Activated CD8-positive, alpha-beta memory T cell treated with anti-CD3 and anti-CD28 coated beads, Interleukin-2, amount 10 ng/mL, durations not matched to agents 7 days and 5 days (primary cell): Measurements from ENCODE around the gene SHISA9. TPM values are rescaled to one million over a fixed set of nuclear protein-coding genes. Genes with fewer than 3 reads are reported as not detected.

Experiments used
- ATAC-seq: fragments of 150-1000 bp; cut with Tn5 transposase; one replicate; pipeline ENCODE4 v1.10.0; 2021; ENCODE audit warnings: moderate library complexity
- CTCF ChIA-PET: fragments of 350-600 bp; sonication (Branson Sonifier 250); formaldehyde crosslinking; loops from one replicate; lab custom pipeline; 2021; ENCODE audit warnings: antibody characterized with exemption; lab: Charles Lee
- DNase-seq: peaks from one replicate; pipeline ENCODE4 v3.0.0-alpha.2; 2020
- H3K27ac Mint-ChIP-seq: one replicate; pipeline ENCODE4 v1.8.0; 2021; ENCODE audit warnings: mild to moderate bottlenecking, mixed read lengths
- H3K27me3 Mint-ChIP-seq: one replicate; pipeline ENCODE4 v1.8.0; 2021; ENCODE audit warnings: mixed read lengths
- H3K36me3 Mint-ChIP-seq: one replicate; pipeline ENCODE4 v1.8.0; 2021; ENCODE audit warnings: mild to moderate bottlenecking, mixed read lengths
- H3K4me1 Mint-ChIP-seq: one replicate; pipeline ENCODE4 v1.8.0; 2021; ENCODE audit warnings: mixed read lengths
- H3K4me3 Mint-ChIP-seq: one replicate; pipeline ENCODE4 v1.8.0; 2021; ENCODE audit warnings: mild to moderate bottlenecking, moderate library complexity, mixed read lengths
- H3K9me3 Mint-ChIP-seq: one replicate; pipeline ENCODE4 v1.8.0; 2022; ENCODE audit warnings: low read depth, mixed read lengths
- total RNA-seq, 2 experiments: library from RNA; stranded (reverse); gene quantifications; one replicate each; pipeline ENCODE4 v1.2.3, GENCODE V29; 2021

Gene SHISA9
- total RNA-seq, 2 experiments from 2014 or later: 0.21 TPM; not detected in 1

DNA sequence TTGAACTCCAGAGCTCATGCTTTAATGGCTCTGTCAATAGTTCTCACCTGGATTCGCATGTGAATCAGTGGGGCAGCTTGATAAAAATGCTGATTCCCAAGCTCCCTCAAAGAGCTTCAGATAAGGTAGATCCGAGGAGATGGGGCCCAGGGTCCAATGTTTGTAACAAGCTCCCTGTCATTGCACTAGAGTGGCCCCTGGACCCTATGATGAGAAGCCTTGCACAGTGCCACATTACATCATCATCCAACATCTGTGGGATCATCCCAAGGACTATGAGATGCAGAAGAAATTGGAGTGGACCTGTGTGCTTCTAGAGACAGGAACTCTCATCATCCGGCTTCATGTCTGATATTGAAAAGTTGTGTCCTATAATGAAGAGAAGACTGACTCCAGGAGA lies 340.8 kb downstream of the SHISA9 start:
- CTCF ChIA-PET: no interaction called here
- no peaks in the 10 kb centered on the region for H3K27me3 Mint-ChIP-seq
- H3K4me1 Mint-ChIP-seq: no peaks in the 10 kb centered on the region
- no peak overlapping the region for H3K4me3 Mint-ChIP-seq
- H3K27ac Mint-ChIP-seq: no peak overlapping the region
- H3K9me3 Mint-ChIP-seq: peaks cover 5% of the 10 kb centered on the region
- H3K36me3 Mint-ChIP-seq: no peaks in the 10 kb centered on the region
- DNase-seq (no peak), ATAC-seq (no peak)

DNA sequence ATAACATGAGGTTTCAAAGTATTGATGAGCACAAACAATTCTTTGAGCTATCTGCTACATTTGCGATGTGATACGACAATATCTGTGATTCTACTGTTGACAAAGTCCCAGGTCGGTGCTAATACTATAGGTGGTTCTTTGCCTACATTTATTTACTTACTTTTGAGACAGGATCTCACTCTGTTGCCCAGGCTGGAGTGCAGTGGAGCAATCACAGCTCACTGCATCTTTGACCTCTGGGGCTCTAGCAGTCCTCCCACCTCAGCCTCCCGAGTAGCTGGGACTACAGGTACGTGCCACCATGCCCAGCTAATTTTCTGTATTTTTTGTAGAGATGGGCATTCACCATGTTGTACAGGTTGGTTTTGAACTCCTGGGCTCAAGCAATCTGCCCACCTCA lies 343.4 kb downstream of the SHISA9 start:
- no peak for ATAC-seq
- Mint-ChIP-seq H3K9me3 (peaks cover 5% of the 10 kb centered on the region), H3K4me1 (no peaks in the 10 kb centered on the region), H3K27ac (no peak overlapping the region), H3K4me3 (no peak overlapping the region), H3K27me3 (no peaks in the 10 kb centered on the region), H3K36me3 (no peaks in the 10 kb centered on the region)
- no peak for DNase-seq
- CTCF ChIA-PET: no interaction called here

DNA sequence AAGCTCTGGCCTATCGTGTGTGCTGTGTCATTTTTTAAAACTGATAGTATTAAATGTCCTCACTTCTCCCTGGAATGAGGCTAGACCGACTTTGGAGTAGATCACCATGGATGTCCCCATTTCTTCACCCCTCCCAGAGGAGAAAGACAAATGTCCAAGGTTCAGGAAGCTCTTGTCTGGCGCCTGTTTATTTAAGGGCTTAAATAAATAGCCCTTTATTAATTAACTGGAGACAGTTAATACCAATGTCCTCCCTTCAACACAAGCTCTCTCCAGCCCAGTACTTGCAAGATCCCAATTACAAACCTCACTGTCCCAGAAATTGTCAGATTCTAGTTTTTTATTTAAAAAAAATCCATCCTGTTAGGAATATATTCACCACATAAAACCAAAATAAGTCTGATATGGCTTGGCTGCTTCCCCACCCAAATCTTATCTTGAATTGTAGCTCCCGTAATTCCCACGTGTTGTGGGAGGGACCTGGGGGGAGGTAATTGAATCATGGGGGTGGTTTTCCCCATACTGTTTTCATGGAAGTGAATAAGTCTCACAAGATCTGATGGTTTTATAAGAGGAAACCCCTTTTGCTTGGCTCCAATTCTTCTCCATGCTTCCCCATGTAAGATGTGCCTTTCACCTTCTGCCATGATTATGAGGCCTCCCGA lies 344.4 kb downstream of the SHISA9 start:
- CTCF ChIA-PET: no interaction called here
- Mint-ChIP-seq H3K9me3 (peaks cover 2% of the 10 kb centered on the region), H3K4me3 (no peak overlapping the region), H3K27ac (no peak overlapping the region), H3K27me3 (no peaks in the 10 kb centered on the region), H3K4me1 (no peaks in the 10 kb centered on the region), H3K36me3 (no peaks in the 10 kb centered on the region)
- ATAC-seq: no peak
- no peak for DNase-seq

DNA sequence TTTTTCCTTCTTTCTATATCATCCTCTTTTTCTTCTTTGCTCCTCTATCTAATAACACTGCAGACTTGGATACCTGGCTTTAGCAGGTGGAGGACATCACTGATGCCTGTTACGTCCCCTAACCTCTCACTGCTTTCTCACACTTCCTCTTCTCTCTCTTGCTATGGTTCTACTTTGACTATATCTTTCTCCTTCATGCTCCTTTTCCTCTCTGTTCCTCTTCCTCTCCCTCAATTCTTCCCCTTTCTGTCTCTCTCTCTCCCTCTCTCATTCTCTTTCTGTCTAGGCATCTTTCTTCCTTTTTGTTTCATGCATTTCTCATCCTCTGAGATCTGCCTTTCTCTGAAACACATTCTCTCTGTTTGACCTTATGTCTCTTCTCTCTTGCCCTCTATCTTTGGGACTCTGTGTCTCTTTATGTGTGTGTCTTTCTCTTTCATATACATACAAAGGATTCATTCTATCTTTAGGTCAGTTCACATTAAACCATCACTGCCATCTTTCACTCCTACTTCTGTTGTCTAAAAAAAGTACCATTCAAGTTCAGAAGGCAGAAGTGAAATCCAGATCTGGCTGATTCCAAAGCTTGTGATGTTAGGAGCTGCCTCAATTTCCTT lies 353.7 kb downstream of the SHISA9 start:
- Mint-ChIP-seq H3K9me3 (peaks cover 7% of the 10 kb centered on the region), H3K27me3 (no peaks in the 10 kb centered on the region), H3K4me1 (no peaks in the 10 kb centered on the region), H3K27ac (no peak overlapping the region), H3K4me3 (no peak overlapping the region), H3K36me3 (no peaks in the 10 kb centered on the region)
- ATAC-seq (no peak), DNase-seq (no peak)
- CTCF ChIA-PET: no interaction called here

DNA sequence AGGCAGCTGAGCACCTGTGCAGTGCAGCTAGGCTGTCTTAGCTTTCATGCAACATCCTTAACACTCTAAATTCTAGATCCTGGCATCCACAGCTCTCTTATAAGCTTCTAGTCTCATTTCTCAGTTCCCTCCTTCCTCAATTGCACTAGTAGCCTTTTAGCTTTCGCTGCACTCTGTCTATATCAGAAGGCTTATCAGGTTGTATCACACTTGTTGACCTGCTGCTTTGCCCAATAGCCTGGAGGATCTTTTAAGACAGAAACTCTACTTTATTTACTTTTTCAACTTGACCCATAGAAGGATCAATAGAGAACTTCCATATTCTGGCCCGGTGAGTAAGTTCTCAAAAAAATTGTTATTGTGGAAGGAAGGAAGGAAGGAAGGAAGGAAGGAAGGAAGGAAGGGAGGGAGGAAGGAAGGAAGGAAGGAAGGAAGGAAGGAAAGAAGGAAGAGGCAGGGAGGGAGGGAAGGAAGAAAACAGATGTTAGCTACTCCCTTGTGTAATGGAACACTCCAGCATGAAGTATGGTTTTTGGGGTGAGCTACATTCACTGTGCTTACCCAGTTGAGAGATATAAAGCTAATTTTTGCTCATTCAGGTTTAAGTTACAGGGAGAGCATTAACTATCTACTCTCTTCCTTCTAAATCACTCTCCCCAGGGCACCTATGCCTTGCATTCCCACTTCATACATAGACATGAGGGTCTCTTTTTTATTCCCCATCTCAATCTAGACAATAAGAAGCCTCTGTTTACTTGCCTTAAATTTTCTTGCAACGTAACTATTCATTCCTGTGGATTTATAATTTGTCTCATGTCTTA lies 361.1 kb downstream of the SHISA9 start:
- Mint-ChIP-seq H3K36me3 (no peaks in the 10 kb centered on the region), H3K4me1 (no peaks in the 10 kb centered on the region), H3K4me3 (no peak overlapping the region), H3K27me3 (no peaks in the 10 kb centered on the region), H3K9me3 (peaks cover 6% of the 10 kb centered on the region), H3K27ac (no peak overlapping the region)
- DNase-seq (no peak), ATAC-seq (no peak)
- CTCF ChIA-PET: no interaction called here

DNA sequence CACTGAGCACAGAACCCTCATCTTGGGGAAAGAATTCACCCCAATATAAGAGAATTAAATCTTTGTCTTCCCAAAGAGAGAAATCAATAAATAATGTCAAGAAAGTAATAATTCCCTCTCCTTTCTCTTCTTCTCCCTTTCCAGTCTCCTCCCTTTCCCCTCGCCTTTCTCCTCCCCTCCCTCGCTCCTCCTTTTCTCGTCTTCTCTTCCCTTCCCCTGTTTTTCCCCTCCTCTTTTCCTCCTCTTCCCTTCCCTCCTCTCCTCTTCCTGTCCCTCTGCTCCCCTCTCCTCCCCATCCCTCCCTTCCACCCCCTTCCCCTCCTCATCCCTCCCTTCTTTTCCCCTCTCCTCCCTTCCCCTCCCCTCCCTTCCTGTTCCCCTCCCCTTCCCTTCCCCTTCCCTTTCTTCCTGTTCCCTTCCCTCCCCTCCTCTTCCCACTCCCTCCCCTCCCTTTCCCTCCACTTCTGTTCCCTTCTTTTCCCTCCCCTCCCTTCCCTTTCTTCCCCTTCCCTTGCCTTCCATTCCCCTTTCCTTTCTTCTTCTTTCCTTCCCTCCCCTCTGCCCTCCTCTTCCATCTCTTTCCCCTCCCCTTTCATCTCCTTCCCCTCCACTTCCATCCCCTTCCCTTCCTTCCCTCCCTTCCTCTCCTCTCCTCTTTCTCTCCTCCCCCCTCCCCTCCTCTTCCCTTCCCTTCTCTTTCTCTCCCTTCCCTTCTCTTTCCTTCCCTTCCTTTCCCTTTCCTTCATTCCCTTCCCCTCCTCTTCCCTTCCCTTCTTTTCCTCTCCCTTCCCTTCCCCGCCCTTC lies 363.6 kb downstream of the SHISA9 start:
- Mint-ChIP-seq H3K27ac (no peak overlapping the region), H3K9me3 (peaks cover 6% of the 10 kb centered on the region), H3K27me3 (no peaks in the 10 kb centered on the region), H3K4me1 (no peaks in the 10 kb centered on the region), H3K36me3 (no peaks in the 10 kb centered on the region), H3K4me3 (no peak overlapping the region)
- DNase-seq (no peak), ATAC-seq (no peak)
- CTCF ChIA-PET: no interaction called here

DNA sequence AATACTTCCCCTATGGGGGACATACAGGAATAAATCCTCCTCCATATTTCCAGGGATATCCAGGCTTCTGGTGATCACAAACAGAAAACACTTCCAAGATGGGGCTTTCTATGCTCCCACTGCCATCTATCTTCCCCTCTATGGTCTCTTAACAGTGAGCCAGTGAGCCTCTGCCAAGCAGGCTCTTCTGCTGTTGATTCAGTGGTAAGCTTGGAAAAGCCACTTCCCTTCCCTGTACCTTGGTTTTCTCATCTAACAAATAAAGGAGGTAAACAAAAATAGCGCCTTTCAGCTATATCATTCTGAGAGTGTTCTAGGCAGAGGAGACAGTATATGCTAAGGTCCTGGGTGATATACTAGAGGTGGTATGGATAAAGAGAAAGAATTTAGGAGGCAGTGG lies 368.0 kb downstream of the SHISA9 start:
- Mint-ChIP-seq H3K27me3 (no peaks in the 10 kb centered on the region), H3K4me3 (no peak overlapping the region), H3K9me3 (peaks cover 5% of the 10 kb centered on the region), H3K27ac (no peak overlapping the region), H3K4me1 (no peaks in the 10 kb centered on the region), H3K36me3 (no peaks in the 10 kb centered on the region)
- DNase-seq (no peak), ATAC-seq (no peak)
- CTCF ChIA-PET: no interaction called here

DNA sequence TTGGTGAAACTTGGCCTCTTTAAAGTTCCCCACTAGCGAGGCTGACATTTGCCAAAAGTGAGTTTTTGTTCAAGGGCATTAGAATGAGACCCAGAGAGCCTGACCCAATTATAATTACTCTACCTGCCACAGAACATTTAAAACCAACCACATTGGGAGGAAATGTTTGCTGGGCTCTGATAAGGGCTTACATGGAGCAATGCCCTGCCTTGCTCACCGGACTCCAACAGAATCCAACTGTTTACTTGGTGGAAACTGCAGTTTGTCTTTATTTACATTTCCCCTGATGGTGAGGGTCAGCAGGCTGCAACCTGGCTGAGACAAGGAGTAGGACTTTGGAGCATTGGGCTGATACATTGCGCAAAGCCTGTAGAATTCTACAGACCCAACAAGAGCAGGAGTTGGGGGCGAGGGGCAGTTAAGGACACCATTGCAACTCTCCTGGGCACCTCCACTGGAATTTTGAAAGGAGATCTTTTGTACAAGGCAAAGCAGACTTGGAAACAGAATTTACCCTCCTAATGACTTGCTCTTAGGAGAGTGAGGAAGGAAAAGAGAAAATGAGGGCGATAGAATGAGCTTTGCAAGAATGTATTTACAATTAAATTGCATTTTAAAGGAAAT lies 368.6 kb downstream of the SHISA9 start:
- CTCF ChIA-PET: no interaction called here
- H3K36me3 Mint-ChIP-seq: no peaks in the 10 kb centered on the region
- ATAC-seq: no peak
- H3K9me3 Mint-ChIP-seq: peaks cover 5% of the 10 kb centered on the region
- H3K4me3 Mint-ChIP-seq: no peak overlapping the region
- DNase-seq: no peak
- no peaks in the 10 kb centered on the region for H3K4me1 Mint-ChIP-seq
- H3K27me3 Mint-ChIP-seq: no peaks in the 10 kb centered on the region
- no peak overlapping the region for H3K27ac Mint-ChIP-seq

DNA sequence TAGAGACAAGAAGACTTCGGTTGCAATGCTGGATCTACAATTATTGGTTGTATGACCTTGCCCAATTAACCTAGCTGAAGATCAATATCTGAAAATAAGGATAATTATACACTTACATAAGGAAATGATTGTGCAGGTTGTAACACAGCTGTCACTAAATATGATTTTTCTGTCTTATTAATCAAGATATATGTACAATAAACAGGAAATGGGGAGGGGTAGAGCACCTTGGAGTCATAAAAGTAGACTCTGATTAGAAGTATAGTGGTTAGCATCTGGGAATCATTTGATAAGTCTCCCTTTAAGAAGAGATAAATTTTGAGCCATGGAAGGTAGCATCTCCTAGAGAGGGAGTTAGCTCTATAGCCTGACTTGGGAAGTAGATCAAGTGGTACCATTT lies 369.2 kb downstream of the SHISA9 start:
- no peak overlapping the region for H3K4me3 Mint-ChIP-seq
- no peaks in the 10 kb centered on the region for H3K4me1 Mint-ChIP-seq
- no peak for ATAC-seq
- peaks cover 5% of the 10 kb centered on the region for H3K9me3 Mint-ChIP-seq
- CTCF ChIA-PET: no interaction called here
- DNase-seq: no peak
- no peaks in the 10 kb centered on the region for H3K36me3 Mint-ChIP-seq
- H3K27me3 Mint-ChIP-seq: no peaks in the 10 kb centered on the region
- no peak overlapping the region for H3K27ac Mint-ChIP-seq

DNA sequence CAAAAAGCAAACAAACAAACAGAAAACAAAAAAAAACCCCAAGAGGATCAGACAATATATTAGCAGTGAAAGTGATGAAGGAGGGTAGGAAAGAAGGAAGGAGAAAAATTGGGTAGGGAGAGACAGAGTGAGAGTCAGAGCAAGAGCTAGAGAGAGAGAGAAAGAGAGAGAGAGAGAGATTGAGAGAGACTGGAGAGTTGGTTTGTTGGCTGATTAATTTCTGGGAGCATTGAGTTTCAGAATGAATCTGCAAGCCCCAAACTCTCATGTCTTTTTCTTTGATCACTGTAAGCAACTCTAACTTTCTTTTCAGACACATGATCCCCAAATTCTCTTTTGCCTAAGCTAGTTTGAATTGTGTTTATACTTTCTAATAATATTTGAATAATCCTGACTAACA lies 388.1 kb downstream of the SHISA9 start:
- Mint-ChIP-seq H3K4me1 (no peaks in the 10 kb centered on the region), H3K27me3 (no peaks in the 10 kb centered on the region), H3K9me3 (peaks cover 3% of the 10 kb centered on the region), H3K4me3 (no peak overlapping the region), H3K27ac (no peak overlapping the region), H3K36me3 (no peaks in the 10 kb centered on the region)
- no peak for DNase-seq
- CTCF ChIA-PET: no interaction called here
- no peak for ATAC-seq

Other genes with a start within 250 kb of the SHISA9 start
- 10 to 100 TPM; 20.5 to 21.5 TPM for gene CPPED1, start 97.7 kb upstream of the SHISA9 start, total RNA-seq